Measurements from ENCODE around the gene CLIC4. TPM values are rescaled to one million over a fixed set of nuclear protein-coding genes. Genes with fewer than 3 reads are reported as not detected.
"Not testable (repeated sequence)": the region's sequence is repeated elsewhere in the genome, so short reads cannot be mapped to it uniquely, and the experiment has no call there.

Gene CLIC4
- total RNA-seq, 1 donor from 2014 or later = 120 TPM

DNA sequence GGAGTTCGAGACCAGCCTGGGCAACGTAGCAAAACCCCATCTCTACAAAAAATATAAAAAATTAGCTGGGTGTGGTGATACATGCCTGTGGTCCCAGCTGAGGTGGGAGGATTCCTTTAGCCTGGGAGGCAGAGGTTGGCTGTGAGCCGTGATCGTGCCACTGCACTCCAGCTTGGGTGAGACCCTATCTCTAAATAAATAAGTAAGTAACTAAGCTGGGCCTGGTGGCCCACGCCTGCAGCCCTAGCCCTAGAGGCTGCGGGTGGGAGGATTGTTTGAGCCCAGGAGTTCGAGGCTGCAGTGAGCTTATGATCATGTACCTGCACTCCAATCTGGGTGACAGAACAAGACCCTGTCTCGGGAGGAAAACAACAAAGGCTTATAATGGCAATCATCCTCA is 4.6 kb downstream of the CLIC4 start:
- H3K27me3 ChIP-seq (ENCODE audit: control insufficient read depth, insufficient read depth, low read length) = no peaks in the 10 kb centered on the region
- H3K4me3 ChIP-seq (ENCODE audit: low read depth, low read length) = no peak overlapping the region
- TF ChIP-seq, protein P1, sequence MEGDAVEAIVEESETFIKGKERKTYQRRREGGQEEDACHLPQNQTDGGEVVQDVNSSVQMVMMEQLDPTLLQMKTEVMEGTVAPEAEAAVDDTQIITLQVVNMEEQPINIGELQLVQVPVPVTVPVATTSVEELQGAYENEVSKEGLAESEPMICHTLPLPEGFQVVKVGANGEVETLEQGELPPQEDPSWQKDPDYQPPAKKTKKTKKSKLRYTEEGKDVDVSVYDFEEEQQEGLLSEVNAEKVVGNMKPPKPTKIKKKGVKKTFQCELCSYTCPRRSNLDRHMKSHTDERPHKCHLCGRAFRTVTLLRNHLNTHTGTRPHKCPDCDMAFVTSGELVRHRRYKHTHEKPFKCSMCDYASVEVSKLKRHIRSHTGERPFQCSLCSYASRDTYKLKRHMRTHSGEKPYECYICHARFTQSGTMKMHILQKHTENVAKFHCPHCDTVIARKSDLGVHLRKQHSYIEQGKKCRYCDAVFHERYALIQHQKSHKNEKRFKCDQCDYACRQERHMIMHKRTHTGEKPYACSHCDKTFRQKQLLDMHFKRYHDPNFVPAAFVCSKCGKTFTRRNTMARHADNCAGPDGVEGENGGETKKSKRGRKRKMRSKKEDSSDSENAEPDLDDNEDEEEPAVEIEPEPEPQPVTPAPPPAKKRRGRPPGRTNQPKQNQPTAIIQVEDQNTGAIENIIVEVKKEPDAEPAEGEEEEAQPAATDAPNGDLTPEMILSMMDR (IDR thresholded peaks at IDR 0.05; ENCODE audit: insufficient read depth, low read length, severe bottlenecking) = no peak
- no peaks in the 10 kb centered on the region for H3K36me3 ChIP-seq (ENCODE audit: control insufficient read depth, insufficient read depth, low read length)
- FAIRE-seq = no peak
- no peak for DNase-seq (ENCODE audit: low read depth)

DNA sequence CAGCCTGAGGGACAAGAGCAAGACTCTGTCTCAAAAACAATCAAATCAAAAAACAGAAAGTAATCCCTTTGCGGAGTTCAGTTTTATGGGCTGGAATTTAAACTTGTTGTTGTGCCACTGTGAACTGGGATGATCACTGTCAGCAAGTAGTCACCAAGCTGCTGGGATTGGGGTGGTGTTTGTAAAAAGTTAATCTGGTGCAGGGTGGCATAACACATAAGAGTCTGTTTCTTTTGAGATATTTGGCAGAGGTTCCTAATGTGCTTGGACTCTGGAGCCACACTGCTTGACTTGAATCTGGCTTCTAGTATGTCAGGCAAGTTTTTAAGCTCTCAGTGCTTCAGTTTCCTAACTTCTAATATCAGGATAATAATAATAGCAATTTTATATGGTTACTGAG is 6.6 kb downstream of the CLIC4 start:
- TF ChIP-seq, protein P1 (IDR thresholded peaks at IDR 0.05; ENCODE audit: insufficient read depth, low read length, severe bottlenecking) = no peak
- no peak for FAIRE-seq
- no peaks in the 10 kb centered on the region for H3K27me3 ChIP-seq (ENCODE audit: control insufficient read depth, insufficient read depth, low read length)
- no peak for DNase-seq (ENCODE audit: low read depth)
- H3K4me3 ChIP-seq (ENCODE audit: low read depth, low read length) = no peak overlapping the region
- H3K36me3 ChIP-seq (ENCODE audit: control insufficient read depth, insufficient read depth, low read length) = no peaks in the 10 kb centered on the region

DNA sequence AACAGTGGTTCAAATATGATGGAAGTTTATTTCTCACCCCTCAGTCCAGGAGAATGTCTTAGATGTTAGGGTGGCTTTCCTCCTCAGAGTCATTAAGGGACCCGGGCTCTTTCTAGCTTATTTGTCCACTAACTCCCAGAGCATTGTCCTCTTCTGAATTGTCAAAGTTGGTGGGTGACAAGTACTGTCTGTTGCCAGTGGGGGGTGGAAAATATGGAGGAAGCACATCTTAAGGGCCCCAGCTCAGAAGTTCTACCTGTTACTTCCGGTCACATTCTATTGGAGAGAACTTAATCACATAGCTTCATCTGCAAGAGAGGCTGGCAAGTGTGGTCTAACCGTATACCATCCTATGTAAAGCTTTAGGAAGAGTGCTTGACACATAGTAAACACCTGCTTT is 7.1 kb downstream of the CLIC4 start:
- FAIRE-seq (no peak), DNase-seq (ENCODE audit: low read depth) (peak; percentile 30)
- H3K27me3 ChIP-seq (ENCODE audit: control insufficient read depth, insufficient read depth, low read length) = no peaks in the 10 kb centered on the region
- H3K4me3 ChIP-seq (ENCODE audit: low read depth, low read length) = no peak overlapping the region
- TF ChIP-seq, protein P1 (IDR thresholded peaks at IDR 0.05; ENCODE audit: insufficient read depth, low read length, severe bottlenecking) = no peak
- no peaks in the 10 kb centered on the region for H3K36me3 ChIP-seq (ENCODE audit: control insufficient read depth, insufficient read depth, low read length)

DNA sequence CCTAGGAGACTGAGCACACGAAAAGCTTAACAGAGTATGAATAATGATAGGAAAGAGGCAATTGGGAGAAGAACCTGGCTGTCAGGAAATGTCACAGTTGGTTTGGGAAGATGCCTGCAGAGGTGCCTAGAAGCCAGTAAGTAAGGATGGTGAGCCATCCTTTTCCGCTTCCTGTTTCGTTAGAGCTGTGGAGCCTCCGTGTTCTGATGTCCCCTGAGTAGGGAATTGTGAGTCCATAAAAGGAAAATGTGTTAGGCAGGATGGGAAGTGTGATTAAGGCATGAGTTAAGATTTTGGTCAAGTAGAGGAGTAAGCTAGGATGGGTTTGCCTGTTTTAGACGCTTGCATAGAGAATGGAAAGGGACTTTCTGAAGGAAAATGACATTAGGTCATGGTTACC is 9.0 kb downstream of the CLIC4 start:
- no peaks in the 10 kb centered on the region for H3K27me3 ChIP-seq (ENCODE audit: control insufficient read depth, insufficient read depth, low read length)
- TF ChIP-seq, protein P1 (IDR thresholded peaks at IDR 0.05; ENCODE audit: insufficient read depth, low read length, severe bottlenecking) = no peak
- no peaks in the 10 kb centered on the region for H3K36me3 ChIP-seq (ENCODE audit: control insufficient read depth, insufficient read depth, low read length)
- FAIRE-seq (no peak), DNase-seq (ENCODE audit: low read depth) (no peak)
- H3K4me3 ChIP-seq (ENCODE audit: low read depth, low read length) = no peak overlapping the region

GRCh38 chr1:24755323-24755722 is 10.1 kb downstream of the CLIC4 start:
- H3K4me3 ChIP-seq (ENCODE audit: low read depth, low read length); FAIRE-seq; H3K36me3 ChIP-seq (ENCODE audit: control insufficient read depth, insufficient read depth, low read length); DNase-seq (ENCODE audit: low read depth); H3K27me3 ChIP-seq (ENCODE audit: control insufficient read depth, insufficient read depth, low read length): not testable (repeated sequence)

DNA sequence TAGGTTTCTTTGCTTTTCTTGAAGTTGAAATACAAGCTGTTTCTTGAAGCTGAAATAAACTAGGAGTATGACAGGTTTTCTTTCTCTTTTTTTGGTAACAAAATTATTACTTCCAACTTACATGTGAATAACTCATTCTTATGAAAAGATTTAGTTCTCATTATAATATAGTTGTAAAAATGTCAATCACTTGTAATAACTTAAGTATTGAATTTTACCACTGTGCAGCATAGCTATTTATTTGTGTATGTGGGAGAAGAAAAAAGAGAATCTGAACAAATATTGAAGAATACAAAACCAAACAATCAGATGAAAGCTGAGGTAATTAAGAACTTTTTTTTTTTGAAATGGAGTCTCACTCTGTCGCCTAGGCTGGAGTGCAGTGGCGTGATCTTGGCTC is 11.1 kb downstream of the CLIC4 start:
- DNase-seq (ENCODE audit: low read depth) = no peak
- no peak for FAIRE-seq
- H3K4me3 ChIP-seq (ENCODE audit: low read depth, low read length) = no peak overlapping the region
- TF ChIP-seq, protein P1 (IDR thresholded peaks at IDR 0.05; ENCODE audit: insufficient read depth, low read length, severe bottlenecking) = no peak
- H3K27me3 ChIP-seq (ENCODE audit: control insufficient read depth, insufficient read depth, low read length) = no peaks in the 10 kb centered on the region
- no peaks in the 10 kb centered on the region for H3K36me3 ChIP-seq (ENCODE audit: control insufficient read depth, insufficient read depth, low read length)
